ENCODE measurements around the gene PPP1R18. TPM values are rescaled to one million over a fixed set of nuclear protein-coding genes. Genes with fewer than 3 reads are reported as not detected.

Gene PPP1R18
- polyA plus RNA-seq, 1 experiment = 121 TPM

GRCh38 chr6:30691208-30691847 lies 4.9 kb upstream of the PPP1R18 start:
- CTCF ChIA-PET = interaction anchor here (1.1 to 2.9 kb wide), 4 partner anchors 12 to 32 kb away, joined by 3 to 21 read pairs (median 8); no protein-coding TSS in a partner anchor
- Histone ChIP-seq H3K36me3 (ENCODE audit: control insufficient read depth, insufficient read depth, low read length) (peaks cover 2% of the 10 kb centered on the region; the same call in 1 of the 2 replicates), H3K4me3 (ENCODE audit: low read depth, low read length) (peak overlapping the region; percentile 75), H3K27me3 (ENCODE audit: control insufficient read depth, insufficient read depth, low read length) (no peaks in the 10 kb centered on the region)
- DNase-seq (ENCODE audit: low read depth) = no peak
- TF ChIP-seq CTCF (IDR thresholded peaks at IDR 0.05; ENCODE audit: insufficient read depth, low read depth, low read length) = no peak
- POLR2A ChIA-PET = interaction anchor here (0.6 kb wide), 1 partner anchor 26 kb away, joined by 4 read pairs; no protein-coding TSS in a partner anchor

- no peaks in the 10 kb centered on the region for H3K27me3 ChIP-seq (ENCODE audit: control insufficient read depth, insufficient read depth, low read length)
- DNase-seq (ENCODE audit: low read depth) = no peak
- ChIA-PET POLR2A (interaction anchor here (0.6 kb wide), 1 partner anchor 27 kb away, joined by 4 read pairs; no protein-coding TSS in a partner anchor), CTCF (interaction anchor here (1.2 to 3.6 kb wide), 4 partner anchors 12 to 32 kb away, joined by 4 to 22 read pairs (median 16); no protein-coding TSS in a partner anchor)
- H3K36me3 ChIP-seq (ENCODE audit: control insufficient read depth, insufficient read depth, low read length) = peaks cover 2% of the 10 kb centered on the region; the same call in 1 of the 2 replicates
- TF ChIP-seq CTCF (IDR thresholded peaks at IDR 0.05; ENCODE audit: insufficient read depth, low read depth, low read length) = no peak
- peak within 1 kb of the TSS; percentile 75 for H3K4me3 ChIP-seq (ENCODE audit: low read depth, low read length)
These were observed 4.2 kb upstream of the PPP1R18 start, which contains the start of gene NRM for GRCh38 chr6:30690403-30691207. Gene NRM (minus strand): TSS chr6:30690984. CDS start chr6:30690974, 10 bp downstream.

GRCh38 chr6:30689985-30690384 lies 3.5 kb upstream of the PPP1R18 start:
- no peak for DNase-seq (ENCODE audit: low read depth)
- no peaks in the 10 kb centered on the region for H3K27me3 ChIP-seq (ENCODE audit: control insufficient read depth, insufficient read depth, low read length)
- CTCF ChIA-PET = interaction anchor here (2.3 to 3.6 kb wide), 3 partner anchors 11 to 33 kb away, joined by 6 to 22 read pairs (median 21); partner anchors contain the start of gene DHX16
- no peak overlapping the region; the same call in 1 of the 2 replicates for H3K4me3 ChIP-seq (ENCODE audit: low read depth, low read length)
- H3K36me3 ChIP-seq (ENCODE audit: control insufficient read depth, insufficient read depth, low read length) = peaks cover 2% of the 10 kb centered on the region; the same call in 1 of the 2 replicates
- POLR2A ChIA-PET = no interaction called here
- TF ChIP-seq CTCF (IDR thresholded peaks at IDR 0.05; ENCODE audit: insufficient read depth, low read depth, low read length) = no peak

- H3K4me3 ChIP-seq (ENCODE audit: low read depth, low read length) = no peak overlapping the region
- POLR2A ChIA-PET = no interaction called here
- peaks cover 3% of the 10 kb centered on the region for H3K36me3 ChIP-seq (ENCODE audit: control insufficient read depth, insufficient read depth, low read length)
- H3K27me3 ChIP-seq (ENCODE audit: control insufficient read depth, insufficient read depth, low read length) = no peaks in the 10 kb centered on the region
- no peak for DNase-seq (ENCODE audit: low read depth)
- no peak for TF ChIP-seq CTCF (IDR thresholded peaks at IDR 0.05; ENCODE audit: insufficient read depth, low read depth, low read length)
- CTCF ChIA-PET = interaction anchor here (0.8 to 3.6 kb wide), 3 partner anchors 17 to 131 kb away, joined by 3 to 22 read pairs (median 6); partner anchors contain the start of gene DHX16
These were observed 2.8 kb upstream of the PPP1R18 start for GRCh38 chr6:30689022-30689865.
